SK-N-MC (cell line): ENCODE measurements around the gene MRPL46.

ENCODE experiments used
- DNase-seq: peaks from one replicate; pipeline ENCODE4 v3.0.0-alpha.2; 2011; ENCODE audit warnings: low read depth, low spot score
- H3K27ac ChIP-seq: fragments of 200-600 bp; sonication (generic); 2 replicates; pipeline ENCODE4 v1.5.1; 2016; ENCODE audit warnings: mixed run types
- H3K36me3 ChIP-seq: fragments of 200-600 bp; sonication (generic); 2 replicates; pipeline ENCODE4 v1.6.1; 2017; ENCODE audit warnings: antibody characterized with exemption, low read length, mixed read lengths; ENCODE audit not compliant: insufficient read depth
- H3K4me3 ChIP-seq: fragments of 200-600 bp; sonication (generic); 2 replicates; pipeline ENCODE4 v1.5.1; 2016
- H3K9ac ChIP-seq: fragments of 200-600 bp; sonication (generic); 2 replicates; pipeline ENCODE4 v1.8.0; 2017; ENCODE audit warnings: mixed run types, mixed read lengths; ENCODE audit not compliant: insufficient read length
- H3K9me3 ChIP-seq: fragments of 200-600 bp; sonication (generic); 2 replicates; pipeline ENCODE4 v1.6.1; 2017; ENCODE audit warnings: low read depth, mild to moderate bottlenecking, antibody characterized with exemption, low read length, moderate library complexity, mixed read lengths
- EZH2 ChIP-seq: fragments of 200-600 bp; sonication (generic); IDR thresholded peaks from one replicate; pipeline ENCODE4 v1.6.1; 2017; ENCODE audit warnings: antibody characterized with exemption
- FOXP2 ChIP-seq: optimal IDR thresholded peaks from 2 replicates; pipeline ENCODE3; 2011; ENCODE audit warnings: mild to moderate bottlenecking, moderate library complexity; ENCODE audit not compliant: insufficient read depth; ENCODE audit errors: extremely low read length, control extremely low read depth
- POLR2AphosphoS5 ChIP-seq: IDR thresholded peaks from 2 replicates; pipeline ENCODE4 v1.6.1; 2012; ENCODE audit warnings: mild to moderate bottlenecking, low read depth, low read length, borderline replicate concordance

The MRPL46 gene

DNA sequence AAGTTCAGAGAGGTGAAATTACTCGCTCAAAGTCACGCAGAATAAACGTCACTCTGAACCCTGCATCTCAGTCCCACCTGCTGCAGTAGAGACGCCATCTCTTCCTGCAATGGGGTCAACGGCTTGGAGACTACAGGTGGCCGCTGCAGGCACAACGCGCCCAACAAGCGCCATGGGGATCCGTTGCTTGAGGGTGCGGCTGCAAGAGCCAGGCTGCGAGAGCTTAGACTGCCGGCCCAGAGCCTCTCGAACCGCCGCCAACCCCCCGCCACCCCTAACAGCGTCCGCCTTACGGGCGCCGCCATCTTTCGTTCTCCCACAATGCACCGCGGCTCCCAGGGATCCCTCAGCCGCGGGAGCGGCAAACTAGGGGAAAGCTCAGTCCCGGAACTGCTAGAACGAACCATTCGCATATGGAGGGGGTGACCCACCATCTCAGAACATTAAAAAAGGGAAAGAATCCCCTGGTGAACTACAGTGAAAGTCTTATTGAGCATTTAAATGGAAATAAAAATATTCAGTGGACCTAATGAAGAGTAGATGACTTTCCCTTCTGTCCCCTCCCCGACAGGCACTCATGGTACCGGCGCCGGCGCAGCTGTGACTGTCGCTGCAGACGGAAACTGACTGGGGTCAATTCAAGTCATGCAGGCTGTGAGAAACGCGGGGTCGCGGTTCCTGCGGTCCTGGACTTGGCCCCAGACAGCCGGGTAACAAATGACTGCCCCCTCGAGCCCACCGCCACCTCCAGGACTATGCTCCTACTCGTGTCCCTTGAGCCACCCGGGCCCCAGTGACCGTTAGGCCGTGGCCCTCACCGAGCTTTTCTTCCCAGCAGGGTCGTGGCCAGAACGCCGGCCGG, at the start of gene MRPL46, which contains the start of gene MRPS11:
MRPL46 (minus strand) TSS at position 316 of the 862 bp plus-strand sequence; CDS start at position 305, 11 bp downstream.
MRPS11 (plus strand) TSS at position 636 of the 862 bp plus-strand sequence; CDS start at position 646, 10 bp downstream.
- Histone ChIP-seq H3K27ac (peak within 1 kb of the TSS; percentile 96), H3K9ac (peak within 1 kb of the TSS; percentile 97), H3K9me3 (no peaks in the 10 kb centered on the region), H3K4me3 (peak within 1 kb of the TSS; percentile 92), H3K36me3 (peaks cover 33% of the 10 kb centered on the region)
- peak; percentile 70 for DNase-seq
- TF ChIP-seq FOXP2, result peak; percentile 67
- no peak for TF ChIP-seq EZH2
- TF ChIP-seq POLR2AphosphoS5, result peak; percentile 78

DNA sequence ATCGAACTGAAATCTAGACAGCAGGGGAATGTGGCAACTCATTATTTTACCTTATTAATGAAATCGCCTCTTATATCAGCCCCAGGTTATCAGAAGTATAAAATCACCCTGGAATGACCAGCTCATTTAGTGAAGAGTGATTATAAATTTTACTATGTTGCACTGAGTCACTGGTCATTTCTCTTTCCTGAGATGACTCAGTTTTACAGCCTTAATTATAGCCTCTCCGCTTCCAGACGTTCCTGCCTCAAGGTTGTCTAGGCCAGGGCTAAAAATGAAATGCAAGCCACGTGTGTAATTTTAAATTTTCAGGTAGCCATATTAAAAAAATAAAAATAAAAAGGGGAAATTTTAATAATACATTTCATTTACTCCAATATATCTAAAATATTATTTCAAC, 46.0 kb upstream of the MRPL46 start:
- TF ChIP-seq EZH2 (no peak), POLR2AphosphoS5 (no peak), FOXP2 (no peak)
- DNase-seq, result no peak

DNA sequence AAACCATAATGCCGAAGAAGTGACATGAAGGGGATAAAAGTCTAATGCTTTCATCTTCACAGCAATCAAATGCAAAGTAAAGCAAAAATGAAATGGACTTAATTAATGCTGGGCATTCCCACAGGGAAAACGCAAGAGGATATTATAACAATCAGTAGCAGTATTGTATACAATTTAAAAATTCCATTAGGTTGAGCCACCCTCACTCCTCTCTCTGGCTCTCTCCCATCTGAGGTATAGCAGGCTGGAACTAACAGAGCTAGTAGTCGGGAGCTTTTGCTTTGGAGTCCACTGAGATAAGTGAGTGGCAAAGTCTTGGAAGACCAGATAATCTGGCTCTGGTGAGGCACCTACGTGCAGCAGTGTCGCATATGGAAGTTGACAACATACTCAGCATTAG, 45.4 kb upstream of the MRPL46 start:
- no peaks in the 10 kb centered on the region for H3K9me3 ChIP-seq
- peaks cover 7% of the 10 kb centered on the region; the same call in 1 of the 2 replicates for H3K36me3 ChIP-seq
- no peak overlapping the region for H3K27ac ChIP-seq
- H3K9ac ChIP-seq, result no peak overlapping the region
- H3K4me3 ChIP-seq, result no peak overlapping the region
- TF ChIP-seq EZH2, result no peak
- no peak for TF ChIP-seq FOXP2
- no peak for TF ChIP-seq POLR2AphosphoS5
- DNase-seq, result no peak

More for the DNA sequence above, 46.0 kb upstream of the MRPL46 start:
- H3K9me3 ChIP-seq, result no peaks in the 10 kb centered on the region
- no peak overlapping the region for H3K4me3 ChIP-seq
- no peak overlapping the region for H3K9ac ChIP-seq
- no peak overlapping the region for H3K27ac ChIP-seq
- H3K36me3 ChIP-seq, result peaks cover 7% of the 10 kb centered on the region; the same call in 1 of the 2 replicates

DNA sequence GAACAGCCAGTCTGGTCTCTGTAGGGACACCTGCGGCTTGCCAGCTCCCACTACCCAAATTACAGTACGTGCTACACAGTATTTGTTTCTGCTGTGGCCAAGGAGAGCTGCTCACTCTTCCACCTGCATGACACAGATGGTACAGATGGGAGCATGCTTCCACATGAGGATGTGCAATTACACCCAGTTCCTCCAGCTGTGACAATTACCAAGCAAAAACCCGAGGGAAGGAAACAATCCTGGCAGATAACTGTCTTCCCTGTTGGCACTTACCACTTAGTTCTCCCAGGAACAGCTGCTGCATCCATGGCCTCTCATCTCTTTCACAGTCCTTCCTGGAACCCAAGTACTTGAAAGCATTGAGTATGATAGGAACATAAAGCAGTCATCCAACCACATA, 44.9 kb upstream of the MRPL46 start:
- H3K9me3 ChIP-seq, result no peaks in the 10 kb centered on the region
- peaks cover 7% of the 10 kb centered on the region; the same call in 1 of the 2 replicates for H3K36me3 ChIP-seq
- H3K27ac ChIP-seq, result no peak overlapping the region
- no peak for DNase-seq
- TF ChIP-seq FOXP2 (no peak), POLR2AphosphoS5 (no peak), EZH2 (no peak)
- H3K4me3 ChIP-seq, result no peak overlapping the region
- no peak overlapping the region for H3K9ac ChIP-seq

DNA sequence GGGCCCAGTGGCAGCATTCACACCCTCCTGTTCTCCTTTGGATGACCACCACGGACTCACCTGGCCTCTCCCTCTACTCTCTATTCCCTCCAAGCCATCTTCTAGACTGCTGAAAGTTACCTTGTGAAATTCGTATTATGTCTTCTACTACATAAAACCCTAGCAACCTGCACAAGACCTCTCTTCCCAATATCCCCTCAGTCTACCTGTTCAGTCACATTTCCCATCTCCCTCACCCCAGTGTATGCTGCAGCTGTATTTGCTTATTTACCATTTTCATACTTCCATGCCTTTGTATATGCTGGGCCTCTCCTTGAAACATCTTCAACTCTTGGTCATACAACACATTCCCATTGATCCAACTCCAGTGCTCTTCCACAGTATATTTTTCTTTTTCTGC, 44.0 kb upstream of the MRPL46 start:
- peaks cover 7% of the 10 kb centered on the region; the same call in 1 of the 2 replicates for H3K36me3 ChIP-seq
- no peak overlapping the region for H3K9ac ChIP-seq
- TF ChIP-seq EZH2 (no peak), POLR2AphosphoS5 (no peak), FOXP2 (no peak)
- no peak for DNase-seq
- no peak overlapping the region for H3K27ac ChIP-seq
- no peaks in the 10 kb centered on the region for H3K9me3 ChIP-seq
- no peak overlapping the region for H3K4me3 ChIP-seq

DNA sequence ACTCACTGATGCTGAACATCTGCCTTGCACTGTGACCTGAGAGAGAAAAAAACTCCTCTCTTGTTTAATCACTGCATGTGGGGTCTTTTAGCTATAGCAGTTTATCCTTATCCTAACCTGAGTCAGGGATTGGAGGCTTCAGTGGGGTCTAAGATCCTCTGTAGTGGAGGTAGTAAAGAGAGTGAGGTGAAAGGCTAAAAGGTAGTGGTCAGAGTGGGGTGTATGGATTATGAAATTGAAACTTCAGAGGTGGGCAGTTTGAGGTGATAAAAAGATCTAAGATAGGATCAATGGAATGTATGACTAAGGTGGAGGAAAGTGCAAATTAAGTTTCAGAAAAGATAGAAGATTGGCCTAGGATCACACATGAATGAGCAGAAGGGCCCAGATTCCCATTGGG, 42.8 kb upstream of the MRPL46 start:
- Histone ChIP-seq H3K36me3 (peaks cover 7% of the 10 kb centered on the region; the same call in 1 of the 2 replicates), H3K27ac (no peak overlapping the region), H3K4me3 (no peak overlapping the region), H3K9me3 (no peaks in the 10 kb centered on the region), H3K9ac (no peak overlapping the region)
- TF ChIP-seq EZH2, result no peak
- TF ChIP-seq POLR2AphosphoS5, result no peak
- TF ChIP-seq FOXP2, result no peak
- DNase-seq, result no peak

DNA sequence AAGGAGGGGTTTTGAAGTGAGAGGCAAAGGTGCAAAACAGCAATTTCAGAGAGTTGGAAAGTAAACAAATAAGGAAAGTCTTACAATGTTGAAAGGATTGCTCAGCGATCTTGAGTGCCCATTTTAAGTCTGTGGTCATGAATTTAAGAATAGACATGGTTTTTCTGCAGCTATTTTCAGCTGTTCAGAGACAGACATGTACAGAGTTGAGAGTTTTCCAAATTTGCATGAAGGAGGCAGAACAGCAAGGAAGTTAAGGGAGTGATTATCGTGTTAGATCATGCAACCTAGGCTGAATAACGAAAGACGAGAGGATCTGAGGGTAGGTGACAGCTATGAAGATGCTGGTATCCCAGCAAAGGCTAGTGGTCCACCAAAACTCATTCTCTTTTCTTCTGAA, 42.1 kb upstream of the MRPL46 start:
- no peak for DNase-seq
- H3K4me3 ChIP-seq, result no peak overlapping the region
- no peak overlapping the region for H3K27ac ChIP-seq
- TF ChIP-seq POLR2AphosphoS5 (no peak), EZH2 (no peak), FOXP2 (no peak)
- no peaks in the 10 kb centered on the region for H3K9me3 ChIP-seq
- no peak overlapping the region for H3K9ac ChIP-seq
- peaks cover 7% of the 10 kb centered on the region; the same call in 1 of the 2 replicates for H3K36me3 ChIP-seq

DNA sequence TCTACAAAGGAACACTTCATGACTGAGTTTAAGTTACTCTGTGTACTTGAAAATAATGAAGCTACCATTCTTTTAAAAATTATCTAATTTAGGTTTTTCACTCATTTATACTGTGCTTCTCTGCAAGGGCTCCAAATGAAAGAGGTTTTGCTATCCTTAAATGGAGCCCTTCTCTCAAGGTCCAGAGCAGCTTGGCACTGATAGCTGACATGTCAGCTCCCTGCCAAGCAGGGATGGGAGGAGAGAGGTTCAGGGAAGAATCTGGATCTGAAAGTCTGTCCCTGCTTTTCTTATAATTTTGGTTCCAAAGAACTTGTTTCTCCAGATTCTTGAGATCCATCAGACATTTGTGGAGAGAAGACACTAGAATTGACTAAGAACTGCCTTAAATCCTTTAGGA, 39.4 kb upstream of the MRPL46 start:
- peaks cover 7% of the 10 kb centered on the region; the same call in 1 of the 2 replicates for H3K36me3 ChIP-seq
- no peak for TF ChIP-seq FOXP2
- TF ChIP-seq EZH2, result no peak
- TF ChIP-seq POLR2AphosphoS5, result no peak
- DNase-seq, result no peak
- H3K9me3 ChIP-seq, result no peaks in the 10 kb centered on the region
- no peak overlapping the region for H3K27ac ChIP-seq
- no peak overlapping the region for H3K9ac ChIP-seq
- no peak overlapping the region for H3K4me3 ChIP-seq
